GM12875 (cell line): ENCODE data around the gene DEFB131A.
"Not testable (repeated sequence)": the region's sequence is repeated elsewhere in the genome, so short reads cannot be mapped to it uniquely, and the experiment has no call there.

Experiments used
- H3K4me3 ChIP-seq: one replicate; pipeline ENCODE4 v1.5.1; 2011; ENCODE audit warnings: low read depth, low read length, control low read depth
- CTCF ChIP-seq: IDR thresholded peaks from 2 replicates; pipeline ENCODE4 v1.5.1; 2011; ENCODE audit warnings: low read depth, mild to moderate bottlenecking, control low read depth, inconsistent platforms, low read length, moderate library complexity, borderline replicate concordance; ENCODE audit not compliant: insufficient read depth

The DEFB131A gene, protein sequence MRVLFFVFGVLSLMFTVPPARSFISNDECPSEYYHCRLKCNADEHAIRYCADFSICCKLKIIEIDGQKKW

DNA sequence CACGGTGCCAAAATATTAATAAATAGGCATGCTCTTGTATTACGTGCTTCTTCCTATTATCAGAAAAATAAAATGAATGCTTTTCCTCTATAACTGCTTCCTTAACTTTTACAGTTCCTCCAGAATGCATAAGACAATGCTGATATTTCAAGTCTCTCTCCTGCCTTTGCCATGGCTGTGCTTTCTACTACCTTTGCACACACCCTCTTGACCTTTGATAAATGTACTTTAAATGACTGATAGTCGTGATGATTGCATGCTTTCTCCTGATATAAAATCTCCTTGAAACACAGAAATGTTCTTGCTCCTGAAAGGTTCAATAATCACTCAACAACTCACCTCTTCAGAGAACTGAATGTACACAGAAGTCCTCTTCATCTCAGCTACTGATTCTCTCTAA lies at the start of gene DEFB131A:
Gene DEFB131A (plus strand): TSS at position 301 of the 400 bp plus-strand sequence. CDS start 120 bp downstream, outside the sequence.
- not testable (repeated sequence) for H3K4me3 ChIP-seq

- not testable (repeated sequence) for H3K4me3 ChIP-seq
Measured at GRCh38 chr4:9405774-9406173, 38.4 kb upstream of the DEFB131A start.

DNA sequence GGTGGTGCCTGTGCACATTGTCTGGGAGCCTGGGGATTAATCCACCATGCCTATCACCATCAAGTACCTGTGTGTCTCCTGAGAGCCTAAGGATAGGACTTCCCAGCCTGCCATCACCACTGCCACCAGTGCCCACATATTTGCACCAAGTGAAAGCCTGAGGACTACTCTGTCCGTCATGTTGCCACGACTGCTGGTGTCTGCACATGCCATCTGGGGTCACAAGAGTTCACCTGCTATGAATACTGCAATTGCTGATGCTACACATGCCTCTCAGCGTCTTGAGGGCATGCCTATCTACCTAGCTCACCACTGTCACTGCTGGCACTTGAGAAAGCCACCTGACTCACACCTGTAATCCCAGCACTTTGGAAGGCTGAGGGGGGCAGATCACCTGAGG lies 37.7 kb upstream of the DEFB131A start:
- H3K4me3 ChIP-seq: not testable (repeated sequence)

DNA sequence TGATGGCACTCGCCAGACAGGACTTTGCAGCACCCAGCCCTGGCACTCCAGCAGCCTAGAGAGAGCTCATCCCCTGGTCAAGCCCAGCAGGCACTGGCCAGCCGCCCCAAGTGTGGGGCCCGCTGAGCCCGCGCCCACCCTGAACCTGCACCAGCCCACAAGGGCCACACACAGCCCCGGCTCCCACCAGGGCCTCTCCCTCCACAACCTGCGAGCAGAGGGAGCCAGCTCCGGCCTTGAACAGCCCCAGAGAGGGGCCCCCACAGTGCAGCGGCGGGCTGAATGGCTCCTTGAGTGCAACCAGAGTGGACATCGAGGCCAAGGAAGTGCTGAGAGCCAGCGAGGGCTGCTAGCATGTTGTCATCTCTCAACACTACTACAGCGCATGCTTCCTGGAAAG lies 34.4 kb upstream of the DEFB131A start:
- TF ChIP-seq CTCF: no peak
- no peak overlapping the region for H3K4me3 ChIP-seq

DNA sequence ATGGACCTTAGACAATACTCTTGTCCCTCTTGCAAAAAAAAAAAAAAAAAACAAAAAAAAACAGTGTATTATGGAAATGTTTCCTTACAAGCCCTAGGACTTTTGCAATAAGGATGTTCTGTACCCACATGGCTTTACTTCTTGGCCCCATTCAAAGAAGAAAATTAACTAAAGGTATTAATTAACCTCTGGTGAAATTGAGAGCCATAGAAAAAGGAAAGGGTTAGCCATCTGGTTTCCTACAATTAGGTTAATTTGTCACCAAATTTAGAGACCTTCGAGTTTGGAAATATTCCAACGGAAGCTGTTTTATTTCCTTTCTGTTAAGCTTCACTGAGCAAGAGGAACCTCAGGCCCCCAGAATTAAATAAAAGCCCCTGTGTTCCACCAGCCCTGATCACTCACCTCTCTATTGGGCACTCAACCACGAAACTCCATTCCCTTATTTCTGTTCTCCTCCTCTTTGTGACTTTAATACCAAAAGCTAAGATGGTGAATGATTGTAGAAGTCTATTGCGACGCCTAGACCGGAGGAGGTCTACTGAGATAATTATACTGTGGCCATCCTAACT lies 22.2 kb upstream of the DEFB131A start:
- not testable (repeated sequence) for H3K4me3 ChIP-seq

GRCh38 chr4:9425916-9426315 lies 18.3 kb upstream of the DEFB131A start:
- not testable (repeated sequence) for H3K4me3 ChIP-seq

GRCh38 chr4:9430061-9430460 lies 14.2 kb upstream of the DEFB131A start:
- H3K4me3 ChIP-seq: not testable (repeated sequence)

GRCh38 chr4:9433320-9433719 lies 10.9 kb upstream of the DEFB131A start:
- not testable (repeated sequence) for H3K4me3 ChIP-seq

DNA sequence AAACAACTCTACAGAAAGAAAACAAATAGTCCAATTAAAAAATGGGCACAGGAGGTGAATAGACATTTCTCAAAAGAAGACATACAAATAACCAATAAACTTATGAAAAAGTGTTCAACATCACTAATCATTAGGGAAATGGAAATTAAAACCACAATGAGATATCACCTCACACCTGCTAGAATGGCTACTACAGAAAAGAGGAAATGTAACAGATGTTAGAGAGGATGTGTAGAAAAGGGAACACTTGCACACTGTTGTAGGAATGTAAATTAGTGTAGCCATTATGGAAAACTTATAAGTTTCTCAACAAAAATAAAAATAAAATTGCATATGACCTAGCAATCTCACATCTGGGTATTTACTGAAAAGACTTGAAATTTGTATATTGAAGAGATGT lies 7.5 kb upstream of the DEFB131A start:
- H3K4me3 ChIP-seq: not testable (repeated sequence)

DNA sequence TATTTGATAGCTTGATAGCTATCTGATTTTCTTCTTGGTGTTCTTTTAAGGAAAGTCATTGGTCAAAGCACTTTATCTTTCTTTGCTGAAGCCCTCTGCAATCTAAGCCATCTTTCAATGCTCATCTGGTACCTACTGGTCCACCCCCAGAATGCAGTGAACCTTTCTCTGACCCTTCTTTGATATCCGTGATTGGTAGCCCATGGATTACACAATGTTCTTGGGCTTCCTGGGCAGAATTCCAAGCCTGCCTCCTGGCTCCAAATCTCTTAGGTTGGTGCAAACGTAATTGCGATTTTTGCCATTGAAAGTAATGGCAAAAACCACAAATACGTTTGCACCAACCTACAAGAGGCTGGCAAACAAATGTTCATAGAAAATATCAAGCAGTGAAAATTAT lies 1.9 kb upstream of the DEFB131A start:
- not testable (repeated sequence) for H3K4me3 ChIP-seq

- not testable (repeated sequence) for H3K4me3 ChIP-seq
Measured at GRCh38 chr4:9444681-9445080, 467 bp downstream of the DEFB131A start.

DNA sequence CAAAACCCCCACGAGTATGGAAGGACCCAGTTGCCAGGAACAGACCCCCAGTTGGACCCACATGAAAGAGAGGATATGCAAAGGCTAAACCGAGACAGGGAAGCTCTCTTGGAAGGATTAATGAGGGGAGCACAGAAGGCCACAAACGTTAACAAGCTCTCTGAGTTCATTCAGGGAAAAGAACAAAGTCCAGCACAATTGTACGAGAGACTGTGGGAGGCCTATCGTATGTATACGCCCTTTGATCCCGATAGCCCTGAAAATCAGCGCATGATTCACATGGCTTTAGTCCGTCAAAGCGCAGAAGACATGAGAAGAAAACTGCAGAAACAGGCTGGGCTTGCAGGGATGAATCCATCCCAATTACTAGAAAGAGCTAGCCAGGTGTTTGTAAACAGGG lies 8.0 kb downstream of the DEFB131A start:
- not testable (repeated sequence) for H3K4me3 ChIP-seq

DNA sequence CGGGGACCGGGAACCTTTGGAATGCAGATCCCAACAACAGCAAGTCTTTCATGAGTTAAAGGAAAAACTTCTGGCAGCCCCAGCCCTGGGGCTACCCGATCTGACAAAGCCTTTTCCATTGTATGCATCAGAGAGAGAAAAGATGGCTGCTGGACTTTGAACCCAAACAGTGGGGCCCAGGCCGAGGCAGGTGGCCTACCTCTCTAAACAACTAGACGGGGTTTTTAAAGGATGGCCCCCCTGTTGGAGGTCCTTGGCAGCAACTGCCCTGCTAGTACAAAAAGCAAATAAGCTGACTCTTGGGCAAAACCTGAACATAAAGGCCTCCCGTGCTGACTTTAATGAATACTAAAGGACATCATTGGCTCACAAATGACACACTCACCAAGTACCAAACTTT lies 10.1 kb downstream of the DEFB131A start:
- not testable (repeated sequence) for H3K4me3 ChIP-seq

DNA sequence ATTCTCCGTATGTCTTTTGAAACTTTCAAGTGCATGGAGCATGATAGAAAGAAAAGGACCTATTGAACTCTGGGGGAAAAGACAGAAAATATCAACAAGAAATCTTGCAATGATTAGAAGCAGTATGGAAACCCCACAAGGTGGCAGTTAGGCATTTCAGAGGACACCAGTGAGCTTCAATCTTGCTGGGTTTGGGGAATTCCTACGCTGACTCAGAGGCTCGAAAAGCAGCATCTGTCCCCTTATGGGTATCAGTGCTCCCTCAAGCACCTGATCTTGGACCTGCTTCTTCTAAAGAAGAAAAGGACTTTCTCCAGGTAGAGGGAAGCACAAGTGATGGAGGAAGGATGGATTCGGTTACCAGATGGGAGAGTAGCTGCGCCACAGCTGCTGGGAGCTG lies 10.8 kb downstream of the DEFB131A start:
- H3K4me3 ChIP-seq: not testable (repeated sequence)

GRCh38 chr4:9479466-9479865 lies 35.3 kb downstream of the DEFB131A start:
- H3K4me3 ChIP-seq: not testable (repeated sequence)

DNA sequence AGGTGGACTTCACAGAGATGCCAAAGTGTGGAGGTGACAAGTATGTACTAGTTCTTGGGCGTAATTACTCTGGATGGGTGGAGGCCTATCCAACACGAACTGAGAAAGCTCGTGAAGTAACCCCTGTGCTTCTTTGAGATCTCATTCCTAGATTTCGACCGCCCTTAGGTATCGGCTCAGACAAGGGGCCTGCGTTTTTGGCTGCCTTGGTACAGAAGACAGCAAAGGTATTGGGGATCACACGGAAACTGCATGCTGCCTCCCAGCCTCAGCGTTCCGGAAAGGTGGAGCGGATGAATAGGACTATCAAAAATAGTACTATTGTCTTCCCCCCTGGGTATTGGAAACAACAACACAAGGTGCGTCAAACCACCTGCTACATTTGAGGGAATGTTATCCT lies 35.9 kb downstream of the DEFB131A start:
- not testable (repeated sequence) for H3K4me3 ChIP-seq

GRCh38 chr4:9482871-9483270 lies 38.7 kb downstream of the DEFB131A start:
- H3K4me3 ChIP-seq: not testable (repeated sequence)

GRCh38 chr4:9483682-9484081 lies 39.5 kb downstream of the DEFB131A start:
- not testable (repeated sequence) for H3K4me3 ChIP-seq

DNA sequence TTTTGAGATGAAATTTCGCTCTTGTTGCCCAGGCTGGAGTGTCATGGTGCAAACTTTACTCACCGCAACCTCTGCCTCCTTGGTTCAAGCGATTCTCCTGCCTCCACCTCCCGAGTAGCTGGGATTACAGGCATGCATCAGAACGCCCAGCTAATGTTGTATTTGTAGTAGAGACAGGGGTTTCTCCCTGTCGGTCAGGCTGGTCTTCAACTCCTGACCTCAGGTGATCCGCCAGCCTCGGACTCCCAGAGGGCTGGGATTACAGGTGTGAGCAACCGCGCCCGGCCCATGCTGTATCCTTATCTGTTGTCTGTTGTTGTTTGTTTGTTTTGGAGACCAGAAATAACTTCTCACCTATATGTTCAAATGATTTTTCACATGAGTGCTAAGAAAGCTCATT lies 42.7 kb downstream of the DEFB131A start:
- H3K4me3 ChIP-seq: not testable (repeated sequence)

- not testable (repeated sequence) for H3K4me3 ChIP-seq
Measured at GRCh38 chr4:9488796-9489195, 44.6 kb downstream of the DEFB131A start.

DNA sequence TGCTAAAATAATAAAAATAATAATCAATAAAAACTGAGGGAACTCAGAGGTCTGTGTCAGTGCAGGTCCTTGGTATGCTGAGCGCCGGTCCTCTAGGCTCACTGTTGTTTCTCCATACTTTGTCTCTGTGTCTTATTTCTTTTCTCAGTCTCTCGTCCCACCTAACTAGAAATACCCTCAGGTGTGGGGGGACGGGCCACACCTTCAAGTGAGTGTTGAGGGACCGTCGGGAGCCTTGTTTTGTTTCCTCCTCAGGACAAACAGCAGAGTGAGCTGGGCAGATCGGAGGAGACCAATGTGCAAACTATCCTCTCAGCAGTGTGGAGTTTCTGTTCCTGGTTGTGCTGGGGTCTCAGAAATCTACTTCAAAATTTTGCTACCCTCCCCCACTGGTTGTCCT lies 46.3 kb downstream of the DEFB131A start:
- H3K4me3 ChIP-seq: not testable (repeated sequence)
